Esophagus squamous epithelium (tissue), 4 donors: ENCODE data around the gene VRK3.

Experiments used
- POLR2A ChIP-seq, 4 donors: fragments of 450-650 bp; IDR thresholded peaks; one replicate each; pipeline ENCODE4 v1.6.1; 2017; ENCODE audit warnings: antibody characterized with exemption in 4 of 4, mild to moderate bottlenecking in 4 of 4, moderate library complexity in 3 of 4
- TF ChIP-seq, protein P1 (sequence below), 6 experiments: fragments of 450-650 bp in 4 of 6; fragments of 200-600 bp in 2 of 6; sonication (generic) in 2 of 6; IDR thresholded peaks; one replicate each; pipeline ENCODE4 v1.5.1; 2016 to 2019; ENCODE audit warnings: antibody characterized with exemption in 6 of 6, mild to moderate bottlenecking in 4 of 6, moderate library complexity in 4 of 6

DNA sequence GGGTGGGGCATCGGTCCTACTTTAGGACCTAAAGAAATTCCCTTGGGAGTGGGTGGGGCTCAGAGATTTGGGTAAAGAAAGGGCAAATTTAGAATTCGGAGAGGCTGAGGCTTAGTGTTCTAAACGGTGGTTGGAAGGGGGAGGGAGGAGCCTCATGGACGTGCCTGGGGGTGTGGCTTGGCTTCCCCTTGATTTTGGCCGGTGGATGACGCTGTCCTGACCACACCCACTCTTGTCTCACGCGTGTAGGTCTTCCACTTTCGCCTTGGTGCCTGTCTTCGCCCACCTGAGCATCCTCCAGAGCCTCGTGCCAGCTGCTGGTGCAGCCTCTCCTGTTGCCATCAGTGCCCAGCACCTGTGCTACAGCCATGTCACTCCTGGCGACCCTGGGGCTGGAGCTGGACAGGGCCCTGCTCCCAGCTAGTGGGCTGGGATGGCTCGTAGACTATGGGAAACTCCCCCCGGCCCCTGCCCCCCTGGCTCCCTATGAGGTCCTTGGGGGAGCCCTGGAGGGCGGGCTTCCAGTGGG lies 94.6 kb downstream of the VRK3 start:
- TF ChIP-seq, protein P1, sequence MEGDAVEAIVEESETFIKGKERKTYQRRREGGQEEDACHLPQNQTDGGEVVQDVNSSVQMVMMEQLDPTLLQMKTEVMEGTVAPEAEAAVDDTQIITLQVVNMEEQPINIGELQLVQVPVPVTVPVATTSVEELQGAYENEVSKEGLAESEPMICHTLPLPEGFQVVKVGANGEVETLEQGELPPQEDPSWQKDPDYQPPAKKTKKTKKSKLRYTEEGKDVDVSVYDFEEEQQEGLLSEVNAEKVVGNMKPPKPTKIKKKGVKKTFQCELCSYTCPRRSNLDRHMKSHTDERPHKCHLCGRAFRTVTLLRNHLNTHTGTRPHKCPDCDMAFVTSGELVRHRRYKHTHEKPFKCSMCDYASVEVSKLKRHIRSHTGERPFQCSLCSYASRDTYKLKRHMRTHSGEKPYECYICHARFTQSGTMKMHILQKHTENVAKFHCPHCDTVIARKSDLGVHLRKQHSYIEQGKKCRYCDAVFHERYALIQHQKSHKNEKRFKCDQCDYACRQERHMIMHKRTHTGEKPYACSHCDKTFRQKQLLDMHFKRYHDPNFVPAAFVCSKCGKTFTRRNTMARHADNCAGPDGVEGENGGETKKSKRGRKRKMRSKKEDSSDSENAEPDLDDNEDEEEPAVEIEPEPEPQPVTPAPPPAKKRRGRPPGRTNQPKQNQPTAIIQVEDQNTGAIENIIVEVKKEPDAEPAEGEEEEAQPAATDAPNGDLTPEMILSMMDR (IDR thresholded peaks at IDR 0.05), result no peak
- no peak for TF ChIP-seq POLR2A (IDR thresholded peaks at IDR 0.05)
